B cell (primary cell): Measurements from ENCODE around the gene MAP3K19. TPM values are rescaled to one million over a fixed set of nuclear protein-coding genes. Genes with fewer than 3 reads are reported as not detected.

Experiments
- ATAC-seq: fragments of 200-7000 bp; cut with Tn5 transposase; one replicate; pipeline ENCODE4 v1.10.0; 2021; ENCODE audit warnings: low read depth, mild to moderate bottlenecking, moderate number of reproducible peaks, moderate library complexity
- CTCF ChIA-PET: fragments of 350-600 bp; sonication (Branson Sonifier 250); formaldehyde crosslinking; loops from one replicate; lab custom pipeline; 2021; ENCODE audit warnings: antibody characterized with exemption, inconsistent platforms; lab: Charles Lee
- POLR2A ChIA-PET: fragments of 350-600 bp; sonication (Branson Sonifier 250); formaldehyde crosslinking; loops from one replicate; lab custom pipeline; 2021; ENCODE audit warnings: antibody characterized with exemption; lab: Charles Lee
- DNase-seq: peaks from one replicate; pipeline ENCODE4 v3.0.0; 2013
- H2AFZ ChIP-seq: 2 replicates; pipeline ENCODE4 v1.6.1; 2012; ENCODE audit warnings: mild to moderate bottlenecking, low read depth, low read length; ENCODE audit not compliant: insufficient read depth, poor library complexity, severe bottlenecking
- H3K27ac ChIP-seq, 2 donors: 1 replicate in 1 of 2; 2 replicates in 1 of 2; pipeline ENCODE4 v1.5.1; 2012 to 2013; ENCODE audit warnings: low read length in 2 of 2, mild to moderate bottlenecking in 2 of 2, moderate library complexity in 1 of 2
- H3K27me3 ChIP-seq, 4 experiments: fragments of 200-600 bp in 1 of 4; sonication (generic) in 1 of 4; replicated peaks in 1 of 4; 1 replicate in 2 of 4; 2 replicates in 2 of 4; pipeline versions ENCODE4 v1.6.1 to v1.7.0; 2013 to 2016; ENCODE audit warnings: low read length in 3 of 4, mild to moderate bottlenecking in 2 of 4, mixed read lengths in 1 of 4, moderate library complexity in 1 of 4; ENCODE audit not compliant: insufficient read depth in 4 of 4, control insufficient read depth in 3 of 4; ENCODE audit errors: control extremely low read depth in 1 of 4
- H3K36me3 ChIP-seq, 2 experiments: replicated peaks in 1 of 2; 1 replicate in 1 of 2; 2 replicates in 1 of 2; pipeline versions ENCODE4 v1.6.1 to v1.7.1; 2013; ENCODE audit warnings: low read length in 1 of 2; ENCODE audit not compliant: insufficient read depth in 2 of 2, control insufficient read depth in 1 of 2; ENCODE audit errors: control extremely low read depth in 1 of 2, extremely low read depth in 1 of 2
- H3K4me1 ChIP-seq, 2 donors: fragments of 200-600 bp in 1 of 2; sonication (generic) in 1 of 2; 1 replicate in 1 of 2; 2 replicates in 1 of 2; pipeline versions ENCODE4 v1.5.1 to v1.6.1; 2013 to 2017; ENCODE audit warnings: low read length in 2 of 2; ENCODE audit not compliant: control insufficient read depth in 2 of 2, insufficient read depth in 2 of 2
- H3K4me2 ChIP-seq: replicated peaks from 2 replicates; pipeline ENCODE3; 2012; ENCODE audit warnings: mild to moderate bottlenecking, low read depth, low read length; ENCODE audit not compliant: poor library complexity, severe bottlenecking
- H3K4me3 ChIP-seq, 5 experiments: fragments of 200-600 bp in 1 of 5; sonication (generic) in 1 of 5; 1 replicate in 3 of 5; 2 replicates in 2 of 5; pipeline versions ENCODE4 v1.5.1 to v1.7.0; 2011 to 2016; ENCODE audit warnings: low read length in 4 of 5, mild to moderate bottlenecking in 4 of 5, low read depth in 2 of 5, control low read depth in 1 of 5, moderate library complexity in 1 of 5; ENCODE audit not compliant: insufficient read depth in 1 of 5; ENCODE audit errors: control extremely low read depth in 1 of 5, extremely low read depth in 1 of 5
- H3K79me2 ChIP-seq: fragments of 200-600 bp; sonication (generic); one replicate; pipeline ENCODE4 v1.6.0; 2016; ENCODE audit warnings: low read length; ENCODE audit not compliant: control insufficient read depth, insufficient read depth
- H3K9ac ChIP-seq: fragments of 200-600 bp; sonication (generic); 2 replicates; pipeline ENCODE4 v1.6.1; 2017; ENCODE audit warnings: mild to moderate bottlenecking, low read length, moderate library complexity
- H3K9me3 ChIP-seq, 3 donors: one replicate each; pipeline versions ENCODE4 v1.6.1 to v1.7.1; 2013; ENCODE audit warnings: low read length in 2 of 3; ENCODE audit not compliant: control insufficient read depth in 2 of 3, insufficient read depth in 1 of 3; ENCODE audit errors: control extremely low read depth in 1 of 3
- H4K20me1 ChIP-seq: 2 replicates; pipeline ENCODE4 v1.6.0; 2012; ENCODE audit warnings: mild to moderate bottlenecking, low read length; ENCODE audit not compliant: insufficient read depth, control insufficient read depth, poor library complexity, severe bottlenecking
- H3K27ac Mint-ChIP-seq: one replicate; pipeline ENCODE4 v1.8.0; 2021; ENCODE audit warnings: mixed read lengths
- H3K27me3 Mint-ChIP-seq: one replicate; pipeline ENCODE4 v1.8.0; 2021; ENCODE audit warnings: mixed read lengths
- H3K4me1 Mint-ChIP-seq: one replicate; pipeline ENCODE4 v1.8.0; 2021; ENCODE audit warnings: mixed read lengths
- H3K4me3 Mint-ChIP-seq: one replicate; pipeline ENCODE4 v1.8.0; 2021; ENCODE audit warnings: mixed read lengths
- H3K9me3 Mint-ChIP-seq: one replicate; pipeline ENCODE4 v1.8.0; 2022; ENCODE audit warnings: mixed read lengths; ENCODE audit not compliant: insufficient read depth
- CTCF ChIP-seq: fragments of 200-600 bp; IDR thresholded peaks from one replicate; pipeline ENCODE4 v1.8.0; 2022; ENCODE audit warnings: antibody characterized with exemption, mild to moderate bottlenecking
- EZH2 ChIP-seq: IDR thresholded peaks from 2 replicates; pipeline ENCODE4 v1.6.1; 2012; ENCODE audit warnings: borderline replicate concordance, low read depth, mild to moderate bottlenecking, moderate library complexity, low read length; ENCODE audit not compliant: insufficient read depth, poor library complexity, severe bottlenecking
- WGBS: methylation state at CpG from one replicate; pipeline ENCODE4 v1.1.5; 2013; ENCODE audit warnings: missing lambda C conversion rate; ENCODE audit not compliant: insufficient coverage; 5-methylcytosine and 5-hydroxymethylcytosine counted together
- intact Hi-C: fragments of 100-400 bp; cut with micrococcal nuclease; formaldehyde crosslinking; loops from one replicate; pipeline ENCODE4 v1.10.0; 2022
- polyA plus RNA-seq: library from polyadenylated mRNA; depleted of rRNA; stranded (reverse); fragments of >200 nt; gene quantifications from 2 replicates; pipeline ENCODE4 v1.2.3, GENCODE V29; 2012
- total RNA-seq, 2 donors: library from RNA; stranded (reverse); fragments of 120-200 nt in 1 of 2; gene quantifications; 1 replicate in 1 of 2; 2 replicates in 1 of 2; pipeline versions ENCODE4 v1.2.3 to v1.2.4, GENCODE V29; 2013 to 2022

MAP3K19 gene
- total and polyA plus RNA-seq, 2 donors (not counting 1 experiment from before 2014, with no cell fraction given) = 0.46 TPM; not detected in 1

- WGBS = no CpG with 5 or more reads among the region's 1 CpG
- Histone ChIP-seq H3K36me3 (peaks cover 11 to 37% of the 10 kb centered on the region in 2 experiments), H4K20me1 (peaks cover 79% of the 10 kb centered on the region), H3K9me3 (no peaks in the 10 kb centered on the region), H3K4me1 (peaks cover 0 to 38% of the 10 kb centered on the region in 2 donors), H2AFZ (no peak overlapping the region), H3K4me2 (peak overlapping the region; percentile 36), H3K27ac (no peak overlapping the region), H3K27me3 (no peaks in the 10 kb centered on the region), H3K9ac (no peak overlapping the region), H3K4me3 (no peak overlapping the region), H3K79me2 (peaks cover 99% of the 10 kb centered on the region)
- Mint-ChIP-seq H3K27ac (no peak overlapping the region), H3K9me3 (no peaks in the 10 kb centered on the region), H3K27me3 (no peaks in the 10 kb centered on the region), H3K4me3 (no peak overlapping the region), H3K4me1 (peaks cover 62% of the 10 kb centered on the region)
- ATAC-seq = no peak
- ChIA-PET POLR2A (no interaction called here), CTCF (no interaction called here)
- no peak for DNase-seq
- no peak for TF ChIP-seq CTCF
- no peak for TF ChIP-seq EZH2
- intact Hi-C loops = no loop called here
These were observed 113.5 kb downstream of the MAP3K19 start for GRCh38 chr2:134933732-134934131.

GRCh38 chr2:134932864-134933526, 114.3 kb downstream of the MAP3K19 start:
- no peak overlapping the region for H3K4me3 ChIP-seq
- TF ChIP-seq EZH2 = no peak
- no peak for TF ChIP-seq CTCF
- Mint-ChIP-seq H3K4me1 (peaks cover 64% of the 10 kb centered on the region), H3K9me3 (no peaks in the 10 kb centered on the region), H3K27ac (no peak overlapping the region), H3K27me3 (no peaks in the 10 kb centered on the region), H3K4me3 (no peak overlapping the region)
- H3K27me3 ChIP-seq = no peaks in the 10 kb centered on the region
- no peak for DNase-seq
- H3K9me3 ChIP-seq = no peaks in the 10 kb centered on the region
- ChIA-PET POLR2A (no interaction called here), CTCF (no interaction called here)
- peaks cover 0 to 38% of the 10 kb centered on the region in 2 donors for H3K4me1 ChIP-seq
- no peak overlapping the region for H3K4me2 ChIP-seq
- no peak overlapping the region for H3K9ac ChIP-seq
- intact Hi-C loops = no loop called here
- H3K36me3 ChIP-seq = peaks cover 9 to 30% of the 10 kb centered on the region in 2 experiments
- peak overlapping the region in 1 of 2 donors; percentile 21 for H3K27ac ChIP-seq
- H2AFZ ChIP-seq = no peak overlapping the region
- peaks cover 80% of the 10 kb centered on the region for H4K20me1 ChIP-seq
- peaks cover 99% of the 10 kb centered on the region for H3K79me2 ChIP-seq
- ATAC-seq = no peak
- 100% methylated on average over 1 of the region's 3 CpGs for WGBS
